Adrenal gland (tissue), 12 donors: Measurements from ENCODE around the gene PRRT1. TPM values are rescaled to one million over a fixed set of nuclear protein-coding genes. Genes with fewer than 3 reads are reported as not detected.

ENCODE experiments used
- DNase-seq, 7 donors: peaks; one replicate each; pipeline ENCODE4 v3.0.0-alpha.2; 2019 to 2020
- H3K27ac ChIP-seq, 5 donors: fragments of 200-600 bp; sonication (generic) in 4 of 5; 1 replicate in 3 of 5; 2 replicates in 2 of 5; pipeline versions ENCODE4 v1.5.1 to v1.8.0; 2016 to 2020; ENCODE audit warnings: mild to moderate bottlenecking in 1 of 5
- H3K27me3 ChIP-seq: fragments of 200-600 bp; 2 replicates; pipeline ENCODE4 v1.8.0; 2021
- H3K36me3 ChIP-seq, 2 donors: fragments of 200-600 bp; replicated peaks in 1 of 2; 1 replicate in 1 of 2; 2 replicates in 1 of 2; pipeline versions ENCODE4 v1.5.1 to v1.8.0; 2018 to 2022
- H3K4me1 ChIP-seq, 2 donors: fragments of 200-600 bp; replicated peaks in 1 of 2; 1 replicate in 1 of 2; 2 replicates in 1 of 2; pipeline versions ENCODE4 v1.5.1 to v1.8.0; 2018 to 2021
- H3K4me3 ChIP-seq, 4 donors: fragments of 200-600 bp; sonication (generic) in 3 of 4; one replicate each; pipeline ENCODE4 v1.5.1; 2016 to 2018
- H3K9me3 ChIP-seq, 3 donors: fragments of 200-600 bp; sonication (generic) in 1 of 3; replicated peaks in 1 of 3; 1 replicate in 2 of 3; 2 replicates in 1 of 3; pipeline versions ENCODE4 v1.5.1 to v1.8.0; 2016 to 2021
- CTCF ChIP-seq, 6 experiments: fragments of 450-650 bp in 4 of 6; fragments of 200-600 bp in 2 of 6; sonication (generic) in 1 of 6; IDR thresholded peaks; 1 replicate in 5 of 6; 2 replicates in 1 of 6; pipeline versions ENCODE4 v1.5.1 to v1.8.0; 2016 to 2021; ENCODE audit warnings: antibody characterized with exemption in 6 of 6, mild to moderate bottlenecking in 2 of 6, moderate library complexity in 1 of 6
- POLR2A ChIP-seq, 2 donors: fragments of 450-650 bp; IDR thresholded peaks; one replicate each; pipeline ENCODE4 v1.6.1; 2017; ENCODE audit warnings: antibody characterized with exemption in 2 of 2, mild to moderate bottlenecking in 2 of 2, moderate library complexity in 1 of 2
- WGBS, 4 donors: extraction: QIAGEN DNeasy Blood & Tissue Kit in 2 of 4; methylation state at CpG; one replicate each; pipeline versions ENCODE4 v1.1.5 to v1.1.7; 2013 to 2017; 5-methylcytosine and 5-hydroxymethylcytosine counted together
- intact Hi-C, 2 donors: fragments of 100-400 bp; cut with DNase I; formaldehyde crosslinking; loops; one replicate each; pipeline versions ENCODE4 v1.14.1 to v1.15.0; 2022 to 2023
- polyA plus RNA-seq, 3 donors: library from polyadenylated mRNA; stranded (reverse); fragments of 200-250 nt in 2 of 3; fragments of 350-450 nt in 1 of 3; fragmentation: Illumina TruSeq in 1 of 3; extraction: RNeasy Lipid Tissue Mini Kit (QIAGEN cat#74804) in 1 of 3; gene quantifications; one replicate each; pipeline ENCODE4 v1.2.3, GENCODE V29; 2013 to 2014
- total RNA-seq, 9 donors: library from RNA; depleted of rRNA in 4 of 9; stranded (reverse); fragments of >200 nt in 4 of 9; fragments of 120-200 nt in 1 of 9; fragmentation: NEBNext Ultra II Directional in 1 of 9; extraction: Animal tissue kit (Norgen Biotek cat#: 25700) in 1 of 9; gene quantifications; one replicate each; pipeline versions ENCODE4 v1.1.0 to v1.2.4, GENCODE V29; 2013 to 2023
- donor health status: healthy with polysubstance abuse.
- donor health status: Bipolar disorder and iron deficiency.
- donor health status: DM: yes; HTN: yes; CAD: no.
- donor health status: DM: no; HTN: no; CAD: no.
- donor health status: DM: no; HTN: no; CAD: no.
- donor health status: DM: yes; HTN: yes; CAD: no.

PRRT1 gene
- total and polyA plus RNA-seq, 12 donors = 0.22 to 26.0 (median 2.0) TPM; not detected in 1

- peak in 1 of 7 donors; percentile 16 for DNase-seq
- peaks cover 0 to 60% of the 10 kb centered on the region in 2 donors for H3K36me3 ChIP-seq
- TF ChIP-seq CTCF (IDR thresholded peaks at IDR 0.05) (no peak), POLR2A (IDR thresholded peaks at IDR 0.05) (no peak)
These were observed 31.8 kb upstream of the PRRT1 start for GRCh38 chr6:32183483-32184083.

GRCh38 chr6:32183030-32183429, 31.3 kb upstream of the PRRT1 start:
- Histone ChIP-seq H3K36me3 (peaks cover 0 to 59% of the 10 kb centered on the region in 2 donors), H3K9me3 (no peaks in the 10 kb centered on the region), H3K4me1 (peaks cover 11 to 33% of the 10 kb centered on the region in 2 donors), H3K27ac (peak overlapping the region in 2 of 5 donors; percentile 49 to 80), H3K27me3 (no peaks in the 10 kb centered on the region), H3K4me3 (no peak overlapping the region)
- no peak for TF ChIP-seq POLR2A (IDR thresholded peaks at IDR 0.05)
- no peak for TF ChIP-seq CTCF (IDR thresholded peaks at IDR 0.05)
- DNase-seq = no peak
- intact Hi-C loops = no loop called here
- 74 to 83% (median 77%) methylated on average over 3 of the region's 3 CpGs for WGBS, 4 donors

More at GRCh38 chr6:32183483-32184083, 31.8 kb upstream of the PRRT1 start:
- 59 to 73% (median 69%) methylated on average over 13 to 15 of the region's 15 CpGs for WGBS, 4 donors
- peaks cover 16 to 39% of the 10 kb centered on the region in 2 donors for H3K4me1 ChIP-seq
- peak overlapping the region in 2 of 5 donors; percentile 49 to 80 for H3K27ac ChIP-seq
- no peaks in the 10 kb centered on the region for H3K9me3 ChIP-seq
- no peak overlapping the region for H3K4me3 ChIP-seq
- intact Hi-C loops = no loop called here
- H3K27me3 ChIP-seq = no peaks in the 10 kb centered on the region

GRCh38 chr6:32182555-32182981, 30.8 kb upstream of the PRRT1 start:
- WGBS, 4 donors = 86 to 91% (median 89%) methylated on average over 10 of the region's 10 CpGs
- Histone ChIP-seq H3K27me3 (no peaks in the 10 kb centered on the region), H3K27ac (peak overlapping the region in 2 of 5 donors; percentile 49 to 80), H3K4me3 (no peak overlapping the region), H3K36me3 (peaks cover 0 to 54% of the 10 kb centered on the region in 2 donors), H3K9me3 (no peaks in the 10 kb centered on the region), H3K4me1 (peaks cover 10 to 29% of the 10 kb centered on the region in 2 donors)
- DNase-seq = no peak
- intact Hi-C loops = no loop called here
- TF ChIP-seq CTCF (IDR thresholded peaks at IDR 0.05) (no peak), POLR2A (IDR thresholded peaks at IDR 0.05) (no peak)

- TF ChIP-seq CTCF (IDR thresholded peaks at IDR 0.05) (no peak), POLR2A (IDR thresholded peaks at IDR 0.05) (no peak)
- Histone ChIP-seq H3K27ac (peak overlapping the region in 2 of 5 donors; percentile 49 to 80), H3K4me1 (peaks cover 15 to 32% of the 10 kb centered on the region in 2 donors), H3K9me3 (no peaks in the 10 kb centered on the region), H3K4me3 (no peak overlapping the region), H3K36me3 (peaks cover 0 to 48% of the 10 kb centered on the region in 2 donors), H3K27me3 (no peaks in the 10 kb centered on the region)
- intact Hi-C loops = no loop called here
- 72 to 90% (median 87%) methylated on average over 6 to 10 of the region's 10 CpGs for WGBS, 4 donors
- no peak for DNase-seq
These were observed 30.3 kb upstream of the PRRT1 start for GRCh38 chr6:32181915-32182529.
